HepG2 (cell line): ENCODE measurements around the gene MB. TPM values are rescaled to one million over a fixed set of nuclear protein-coding genes. Genes with fewer than 3 reads are reported as not detected.

ENCODE experiments used
- ATAC-seq: fragments of 200-7000 bp; cut with Tn5 transposase; 3 replicates; pipeline ENCODE4 v1.9.1; 2020; ENCODE audit warnings: mild to moderate bottlenecking, moderate library complexity
- BruUV-seq: library from RNA; stranded (reverse); fragments of 400-500 nt; replicated peaks from 2 replicates; lab custom pipeline; 2021; lab: Mats Ljungman, UMichigan
- CTCF ChIA-PET: fragments of 300-600 bp; formaldehyde crosslinking; extraction: SDS; loops from one replicate; lab custom pipeline; 2021; ENCODE audit warnings: low total read pairs, inconsistent platforms, low intra/inter-chr PET ratio; lab: Yijun Ruan, JAX
- POLR2A ChIA-PET: fragments of 350-600 bp; sonication (Branson Sonifier 250); formaldehyde crosslinking; loops from one replicate; lab custom pipeline; 2020; ENCODE audit warnings: antibody characterized with exemption, inconsistent platforms; lab: Yijun Ruan, JAX
- DNase-seq: peaks from one replicate; pipeline ENCODE4 v3.0.0-alpha.2; 2015; ENCODE audit warnings: low spot score
- FAIRE-seq: peaks from 3 replicates; lab custom pipeline; 2011; peaks lifted over from hg19 to GRCh38; lab: Jason Lieb, UNC
- H2AFZ ChIP-seq: one replicate; pipeline ENCODE4 v1.6.1; 2011; ENCODE audit warnings: low read length, inconsistent platforms
- H3K27ac ChIP-seq: fragments of 300-600 bp; 3 replicates; pipeline ENCODE4 v1.8.0; 2011; ENCODE audit warnings: mixed run types, mild to moderate bottlenecking, mixed read lengths, low read length, inconsistent platforms; ENCODE audit not compliant: insufficient read depth; ENCODE audit errors: extremely low read length
- H3K27me3 ChIP-seq, 2 experiments: fragments of 200-600 bp in 1 of 2; 2 replicates in 1 of 2; 3 replicates in 1 of 2; pipeline versions ENCODE4 v1.6.0 to v1.8.0; 2011; ENCODE audit warnings: low read length in 2 of 2, mild to moderate bottlenecking in 2 of 2, moderate library complexity in 2 of 2, inconsistent platforms in 1 of 2; ENCODE audit not compliant: insufficient read depth in 2 of 2, control insufficient read depth in 1 of 2
- H3K36me3 ChIP-seq, 2 experiments: fragments of 200-600 bp in 1 of 2; replicated peaks in 1 of 2; 2 replicates in 1 of 2; 3 replicates in 1 of 2; pipeline versions ENCODE4 v1.5.1 to v1.8.0; 2011; ENCODE audit warnings: low read length in 2 of 2, inconsistent platforms in 1 of 2; ENCODE audit not compliant: insufficient read depth in 2 of 2, control insufficient read depth in 1 of 2
- H3K4me1 ChIP-seq: 2 replicates; pipeline ENCODE4 v1.5.1; 2012; ENCODE audit warnings: low read length, inconsistent platforms; ENCODE audit not compliant: insufficient read depth
- H3K4me2 ChIP-seq: 2 replicates; pipeline ENCODE4 v1.6.0; 2011; ENCODE audit warnings: low read depth, low read length, inconsistent platforms
- H3K4me3 ChIP-seq, 3 experiments: fragments of 200-600 bp in 1 of 3; sonication (generic), shearing (Covaris generic) in 1 of 3; replicated peaks in 1 of 3; 2 replicates each; pipeline ENCODE4 v1.5.1; 2011 to 2016; ENCODE audit warnings: low read length in 3 of 3, inconsistent platforms in 2 of 3, low read depth in 2 of 3, mild to moderate bottlenecking in 2 of 3, control low read depth in 1 of 3, mixed read lengths in 1 of 3; ENCODE audit not compliant: insufficient read depth in 1 of 3
- H3K79me2 ChIP-seq: one replicate; pipeline ENCODE4 v1.6.1; 2011; ENCODE audit warnings: low read length, inconsistent platforms; ENCODE audit not compliant: insufficient read depth
- H3K9ac ChIP-seq: 2 replicates; pipeline ENCODE4 v1.6.0; 2011; ENCODE audit warnings: mild to moderate bottlenecking, low read depth, low read length, inconsistent platforms; ENCODE audit not compliant: insufficient read depth
- H3K9me3 ChIP-seq: 2 replicates; pipeline ENCODE4 v1.5.1; 2012; ENCODE audit warnings: mild to moderate bottlenecking, low read length
- H4K20me1 ChIP-seq: 2 replicates; pipeline ENCODE4 v1.6.0; 2011; ENCODE audit warnings: inconsistent platforms, mild to moderate bottlenecking, low read length, moderate library complexity; ENCODE audit not compliant: insufficient read depth
- CC2D1A ChIP-seq: sonication (generic); formaldehyde crosslinking; IDR thresholded peaks from 2 replicates; pipeline ENCODE4 v1.8.1; 2023; ENCODE audit warnings: mild to moderate bottlenecking, missing genetic modification reagents
- CERS6 ChIP-seq: sonication (generic); formaldehyde crosslinking; IDR thresholded peaks from 2 replicates; pipeline ENCODE4 v1.5.0; 2020; ENCODE audit warnings: missing genetic modification reagents
- MNT ChIP-seq: fragments of 450-650 bp; IDR thresholded peaks from 2 replicates; pipeline ENCODE4 v1.6.1; 2016
- NFE2L1 ChIP-seq: sonication (generic); formaldehyde crosslinking; IDR thresholded peaks from 2 replicates; pipeline ENCODE4 v1.4.0; 2020; ENCODE audit warnings: missing genetic modification reagents, mild to moderate bottlenecking, borderline replicate concordance
- PHF20 ChIP-seq: sonication (generic); formaldehyde crosslinking; IDR thresholded peaks from 2 replicates; pipeline ENCODE4 v1.5.0; 2020; ENCODE audit warnings: mild to moderate bottlenecking, missing genetic modification reagents
- ZFP36 ChIP-seq: fragments of 150-350 bp; IDR thresholded peaks from 2 replicates; pipeline ENCODE4 v1.6.1; 2018; ENCODE audit warnings: borderline replicate concordance, low read length, low read depth; ENCODE audit not compliant: partially characterized antibody
- ZNF264 ChIP-seq: sonication (generic); formaldehyde crosslinking; IDR thresholded peaks from 2 replicates; pipeline ENCODE4 v1.4.0; 2020; ENCODE audit warnings: missing genetic modification reagents
- WGBS: methylation state at CpG from one replicate; pipeline ENCODE4 v1.1.6; 2017; ENCODE audit warnings: low lambda C conversion rate; 5-methylcytosine and 5-hydroxymethylcytosine counted together
- in situ Hi-C: cut with HindIII; loops from 2 replicates; pipeline ENCODE4 v1.10.0; 2017; ENCODE audit warnings: low pct_unique_long_range_greater_than_20kb; ENCODE audit not compliant: extremely low pct_ligation_motif_present
- intact Hi-C: fragments of 100-400 bp; cut with micrococcal nuclease; formaldehyde crosslinking; loops from one replicate; pipeline ENCODE4 v1.10.0; 2022; ENCODE audit not compliant: unreplicated experiment
- polyA plus RNA-seq, 8 experiments: library from polyadenylated mRNA; depleted of rRNA in 3 of 8; stranded (reverse) in 7 of 8; unstranded in 1 of 8; fragments of >200 nt; fragmentation: Illumina TruSeq in 4 of 8; extraction: Trizol in 4 of 8; gene quantifications; 2 replicates each; pipeline versions ENCODE4 v1.2.1 to v1.2.3, GENCODE V29; 2011 to 2016; ENCODE audit warnings: low read depth in 4 of 8, missing spikeins in 1 of 8, mixed read lengths in 1 of 8; ENCODE audit not compliant: insufficient read depth in 1 of 8
- total RNA-seq, 5 experiments: library from RNA; depleted of rRNA; stranded (reverse); fragments of >200 nt; fragmentation: Illumina TruSeq; extraction: Trizol; gene quantifications; 2 replicates each; pipeline ENCODE4 v1.2.3, GENCODE V29; 2016; ENCODE audit warnings: low read depth in 1 of 5

MB gene
- total and polyA plus RNA-seq, 2 of the 13 experiments (the other 11 are each of a cell fraction or from before 2014, with no cell fraction given) = 0.07 TPM; not detected in 1

- TF ChIP-seq CC2D1A (CRISPR knock-in tag) = no peak
Measured at GRCh38 chr22:35567351-35568141, 49.6 kb downstream of the MB start (continued).

- BruUV-seq = no TSS peak
- no peaks in the 10 kb centered on the region for H4K20me1 ChIP-seq
- intact Hi-C loops (no loop called here), in situ Hi-C loops (loop anchor here (10.0 kb wide), 1 partner anchor 60 kb away; no protein-coding TSS in a partner anchor)
- no peak overlapping the region for H2AFZ ChIP-seq
- no peaks in the 10 kb centered on the region for H3K4me1 ChIP-seq
- WGBS = 6% methylated on average over 10 of the region's 10 CpGs
- H3K4me3 ChIP-seq = no peak overlapping the region
- no peak for DNase-seq
- H3K9ac ChIP-seq = no peak overlapping the region
- no peaks in the 10 kb centered on the region for H3K9me3 ChIP-seq
- H3K79me2 ChIP-seq = no peaks in the 10 kb centered on the region
- TF ChIP-seq MNT = peak; percentile 93
- TF ChIP-seq PHF20 (CRISPR knock-in tag) = no peak
- TF ChIP-seq CERS6 = no peak
- TF ChIP-seq ZNF264 (CRISPR knock-in tag) = no peak
- no peak for TF ChIP-seq ZFP36
- TF ChIP-seq NFE2L1 (CRISPR knock-in tag) = no peak
- TF ChIP-seq, all 625 proteins: peak for 1
- no peaks in the 10 kb centered on the region for H3K36me3 ChIP-seq
- ATAC-seq (no peak), FAIRE-seq (no peak)
- CTCF ChIA-PET = no interaction called here
- H3K4me2 ChIP-seq = no peak overlapping the region
- POLR2A ChIA-PET = no interaction called here
- H3K27ac ChIP-seq = no peak overlapping the region
- H3K27me3 ChIP-seq = peaks cover 7 to 49% of the 10 kb centered on the region in 2 experiments; a peak in 3 of 5 replicates
Measured at GRCh38 chr22:35564975-35565867, 51.9 kb downstream of the MB start.
